ENCODE data around the gene KCNK5.

DNA sequence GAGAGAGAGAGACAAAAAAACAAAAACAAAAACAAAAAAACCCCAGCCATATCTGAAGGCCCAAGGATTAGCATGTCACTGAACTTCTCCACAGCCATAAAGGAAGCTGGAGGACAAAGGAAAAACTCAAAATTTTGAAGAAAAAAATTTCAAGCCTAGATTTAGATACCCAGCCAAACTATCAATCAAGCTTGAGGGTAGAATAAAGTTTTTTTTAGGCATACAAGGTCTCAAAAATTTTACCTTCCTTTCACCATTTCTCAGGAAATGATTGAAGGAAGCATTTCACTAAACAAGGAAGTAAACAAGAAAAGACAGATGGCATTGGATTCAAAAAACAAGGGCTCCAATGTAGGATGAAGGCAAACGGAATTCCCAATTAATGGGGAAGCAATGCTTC, 52.1 kb downstream of the KCNK5 start:
- TF ChIP-seq POLR2A (IDR thresholded peaks at IDR 0.05) (no peak), POLR2AphosphoS5 (IDR thresholded peaks at IDR 0.05) (no peak)
- TF ChIP-seq, protein P1, sequence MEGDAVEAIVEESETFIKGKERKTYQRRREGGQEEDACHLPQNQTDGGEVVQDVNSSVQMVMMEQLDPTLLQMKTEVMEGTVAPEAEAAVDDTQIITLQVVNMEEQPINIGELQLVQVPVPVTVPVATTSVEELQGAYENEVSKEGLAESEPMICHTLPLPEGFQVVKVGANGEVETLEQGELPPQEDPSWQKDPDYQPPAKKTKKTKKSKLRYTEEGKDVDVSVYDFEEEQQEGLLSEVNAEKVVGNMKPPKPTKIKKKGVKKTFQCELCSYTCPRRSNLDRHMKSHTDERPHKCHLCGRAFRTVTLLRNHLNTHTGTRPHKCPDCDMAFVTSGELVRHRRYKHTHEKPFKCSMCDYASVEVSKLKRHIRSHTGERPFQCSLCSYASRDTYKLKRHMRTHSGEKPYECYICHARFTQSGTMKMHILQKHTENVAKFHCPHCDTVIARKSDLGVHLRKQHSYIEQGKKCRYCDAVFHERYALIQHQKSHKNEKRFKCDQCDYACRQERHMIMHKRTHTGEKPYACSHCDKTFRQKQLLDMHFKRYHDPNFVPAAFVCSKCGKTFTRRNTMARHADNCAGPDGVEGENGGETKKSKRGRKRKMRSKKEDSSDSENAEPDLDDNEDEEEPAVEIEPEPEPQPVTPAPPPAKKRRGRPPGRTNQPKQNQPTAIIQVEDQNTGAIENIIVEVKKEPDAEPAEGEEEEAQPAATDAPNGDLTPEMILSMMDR (IDR thresholded peaks at IDR 0.05): no peak

Data from upper lobe of left lung (tissue), 4 donors.